ENCODE measurements around the gene MSI2.

DNA sequence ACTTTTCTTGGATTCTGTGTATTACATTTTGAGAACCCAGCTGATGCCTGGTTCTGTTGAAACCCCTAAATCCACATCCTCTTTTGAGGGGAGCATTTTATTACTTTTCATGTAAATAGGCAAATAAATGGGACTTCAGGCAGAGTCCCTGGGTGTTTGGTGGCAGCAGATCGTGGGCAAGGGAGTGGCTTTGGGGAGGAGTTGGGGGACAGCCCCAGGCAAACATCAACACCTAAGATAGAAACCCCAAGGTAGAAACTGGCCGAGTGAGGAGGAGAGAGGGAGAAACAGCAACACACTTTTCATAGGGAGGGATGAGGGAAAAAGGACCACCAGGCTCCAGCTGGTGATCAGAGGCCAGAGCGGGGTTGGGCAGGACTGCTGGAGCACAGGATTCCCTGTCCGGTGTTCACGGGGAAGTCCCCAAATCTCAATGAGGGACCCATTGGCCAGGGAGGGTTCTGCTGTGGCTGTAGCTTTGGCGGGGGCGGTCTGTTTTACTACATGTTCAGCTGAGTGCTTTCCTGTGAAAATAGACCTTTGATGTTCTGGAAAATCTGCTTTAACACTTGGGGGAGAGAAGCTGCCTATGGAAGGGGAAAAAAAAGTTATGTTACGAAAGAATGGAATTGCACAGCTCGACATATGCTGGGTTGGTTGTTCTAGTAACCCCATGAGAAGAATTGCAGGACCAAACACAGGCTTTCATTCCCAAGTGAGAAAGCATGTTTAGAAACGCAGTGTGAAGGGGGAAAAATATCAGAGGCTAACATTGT lies 46.6 kb downstream of the MSI2 start:
- TF ChIP-seq FOXA1 (IDR thresholded peaks at IDR 0.05), result no peak
- TF ChIP-seq SP1 (IDR thresholded peaks at IDR 0.05), result no peak
- no peak for TF ChIP-seq SUZ12 (IDR thresholded peaks at IDR 0.05)
- no peak for TF ChIP-seq FOXK2 (IDR thresholded peaks at IDR 0.05)
- TF ChIP-seq L3MBTL2 (conservative IDR thresholded peaks at IDR 0.05), result no peak
- no peak for TF ChIP-seq NFRKB (IDR thresholded peaks at IDR 0.05)
- TF ChIP-seq TARDBP (IDR thresholded peaks at IDR 0.05), result no peak
- TF ChIP-seq, protein P1, sequence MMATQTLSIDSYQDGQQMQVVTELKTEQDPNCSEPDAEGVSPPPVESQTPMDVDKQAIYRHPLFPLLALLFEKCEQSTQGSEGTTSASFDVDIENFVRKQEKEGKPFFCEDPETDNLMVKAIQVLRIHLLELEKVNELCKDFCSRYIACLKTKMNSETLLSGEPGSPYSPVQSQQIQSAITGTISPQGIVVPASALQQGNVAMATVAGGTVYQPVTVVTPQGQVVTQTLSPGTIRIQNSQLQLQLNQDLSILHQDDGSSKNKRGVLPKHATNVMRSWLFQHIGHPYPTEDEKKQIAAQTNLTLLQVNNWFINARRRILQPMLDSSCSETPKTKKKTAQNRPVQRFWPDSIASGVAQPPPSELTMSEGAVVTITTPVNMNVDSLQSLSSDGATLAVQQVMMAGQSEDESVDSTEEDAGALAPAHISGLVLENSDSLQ (IDR thresholded peaks at IDR 0.05), result no peak
- no peak for TF ChIP-seq FOXM1 (IDR thresholded peaks at IDR 0.05; ENCODE audit: borderline replicate concordance)

All from HEK293T (cell line).